Embryonic facial prominence (tissue), 1 donor: Measurements from ENCODE around the gene PRSS21.

Source experiments
- DNase-seq: peaks from one replicate; pipeline ENCODE4 v3.0.0-alpha.2; 2016; ENCODE audit errors: extremely low spot score

PRSS21 gene

GRCh38 chr16:2867661-2867986, 50.6 kb downstream of the PRSS21 start:
- DNase-seq: no peak

- DNase-seq: peak; percentile 82
These were observed 51.2 kb downstream of the PRSS21 start for GRCh38 chr16:2867987-2868789.
